Measurements from ENCODE around the gene NTN5. TPM values are rescaled to one million over a fixed set of nuclear protein-coding genes. Genes with fewer than 3 reads are reported as not detected.

NTN5 gene
- total and polyA plus RNA-seq, 9 of the 15 experiments (the other 6 are each of a cell fraction or from before 2014, with no cell fraction given), result not detected

- TF ChIP-seq EP300 (IDR thresholded peaks at IDR 0.05; ENCODE audit: low read length) (no peak), CREB5 (CRISPR knock-in tag; IDR thresholded peaks at IDR 0.05) (no peak), PHF21A (IDR thresholded peaks at IDR 0.05; ENCODE audit: borderline replicate concordance, low read depth) (0 out of 2 replicates have a peak, but pooled peaks have one; percentile 28), SOX6 (IDR thresholded peaks at IDR 0.05) (no peak), NEUROD1 (IDR thresholded peaks at IDR 0.05; ENCODE audit: borderline replicate concordance, low read depth, low read length, partially characterized antibody) (no peak), NFATC3 (IDR thresholded peaks at IDR 0.05) (no peak), ZBTB34 (CRISPR knock-in tag; IDR thresholded peaks at IDR 0.05) (no peak), MAFK (IDR thresholded peaks at IDR 0.05; ENCODE audit: low read length) (no peak), RCOR1 (IDR thresholded peaks at IDR 0.05; ENCODE audit: borderline replicate concordance in 1 of 2, low read depth in 2 of 2, low read length in 2 of 2) (peak in 1 of 2 experiments; percentile 39; a peak in 1 of 4 replicates), RAD51 (IDR thresholded peaks at IDR 0.05; ENCODE audit: borderline replicate concordance, low read depth) (no peak), ARID2 (IDR thresholded peaks at IDR 0.05) (no peak), SNRNP70 (optimal IDR thresholded peaks at IDR 0.05; ENCODE audit: low read depth, low read length) (no peak), L3MBTL2 (IDR thresholded peaks at IDR 0.05) (peak; percentile 50; the same call in 1 of the 2 replicates), NR0B1 (IDR thresholded peaks at IDR 0.05; ENCODE audit: partially characterized antibody) (no peak), KDM2B (CRISPR knock-in tag; IDR thresholded peaks at IDR 0.05) (no peak), RBFOX2 (IDR thresholded peaks at IDR 0.05; ENCODE audit: low read depth, low read length) (peak; percentile 46; the same call in 1 of the 2 replicates), MLLT1 (IDR thresholded peaks at IDR 0.05) (peak in 1 of 2 experiments; percentile 19; a peak in 1 of 4 replicates), RBM22 (IDR thresholded peaks at IDR 0.05; ENCODE audit: low read depth, low read length, poor library complexity, severe bottlenecking) (no peak), FOXK2 (conservative IDR thresholded peaks at IDR 0.05 in 1 of 2, IDR thresholded peaks at IDR 0.05 in 1 of 2; ENCODE audit: low read depth in 2 of 2) (no peak), ZNF212 (CRISPR knock-in tag; IDR thresholded peaks at IDR 0.05) (no peak), NFXL1 (CRISPR knock-in tag; IDR thresholded peaks at IDR 0.05) (no peak), NFIC (IDR thresholded peaks at IDR 0.05) (no peak), BRCA1 (IDR thresholded peaks at IDR 0.05) (no peak), BRCA1 (CRISPR knock-in tag; IDR thresholded peaks at IDR 0.05) (no peak), ZFPM2 (CRISPR knock-in tag; IDR thresholded peaks at IDR 0.05) (peak; percentile 85; the same call in 1 of the 2 replicates), TEAD2 (tag; IDR thresholded peaks at IDR 0.05) (no peak)
These were observed 37.4 kb downstream of the NTN5 start (continued) for GRCh38 chr19:48635263-48635965.
